SK-N-SH treated with all-trans-retinoic acid at 6 μM for 48 hours (cell line): ENCODE measurements around the gene PGAP6.

Experiments used
- ATAC-seq: fragments of 200-7000 bp; cut with Tn5 transposase; 3 replicates; pipeline ENCODE4 v1.9.1; 2020; ENCODE audit warnings: mild to moderate bottlenecking, moderate library complexity
- ARNTL ChIP-seq: fragments of 450-650 bp; formaldehyde crosslinking; IDR thresholded peaks from 2 replicates; pipeline ENCODE4 v1.5.0; 2020; ENCODE audit warnings: low read depth, mild to moderate bottlenecking, moderate library complexity, borderline replicate concordance
- BACH2 ChIP-seq: fragments of 250-450 bp; sonication (Bioruptor Pico); IDR thresholded peaks from 2 replicates; pipeline ENCODE4 v1.9.0; 2021; ENCODE audit warnings: mild to moderate bottlenecking, borderline replicate concordance
- CREB5 ChIP-seq: fragments of 250-450 bp; sonication (Bioruptor Pico); IDR thresholded peaks from 2 replicates; pipeline ENCODE4 v1.5.1; 2020; ENCODE audit warnings: low read depth, mild to moderate bottlenecking, moderate library complexity
- CSDC2 ChIP-seq: fragments of 250-450 bp; sonication (Bioruptor Pico); IDR thresholded peaks from 2 replicates; pipeline ENCODE4 v1.5.0; 2020; ENCODE audit warnings: mild to moderate bottlenecking, moderate library complexity
- ESRRG ChIP-seq: fragments of 250-450 bp; sonication (Bioruptor Pico); IDR thresholded peaks from 2 replicates; pipeline ENCODE4 v1.6.1; 2021; ENCODE audit warnings: mild to moderate bottlenecking
- GLIS3 ChIP-seq: fragments of 250-450 bp; sonication (Bioruptor Pico); IDR thresholded peaks from 2 replicates; pipeline ENCODE4 v1.5.0; 2020; ENCODE audit warnings: mild to moderate bottlenecking, moderate library complexity
- ISL1 ChIP-seq: fragments of 250-450 bp; sonication (Bioruptor Pico); IDR thresholded peaks from 2 replicates; pipeline ENCODE4 v2.1.2; 2022; ENCODE audit warnings: mild to moderate bottlenecking, moderate library complexity
- OSR1 ChIP-seq: fragments of 250-450 bp; sonication (Bioruptor Pico); IDR thresholded peaks from 2 replicates; pipeline ENCODE4 v1.8.0; 2022; ENCODE audit warnings: moderate library complexity, mild to moderate bottlenecking, inconsistent platforms
- POU6F1 ChIP-seq: fragments of 250-450 bp; sonication (Bioruptor Pico); IDR thresholded peaks from 2 replicates; pipeline ENCODE4 v1.8.0; 2021; ENCODE audit warnings: low read depth, mild to moderate bottlenecking, moderate library complexity, borderline replicate concordance
- PPARA ChIP-seq: fragments of 250-450 bp; sonication (Bioruptor Pico); IDR thresholded peaks from 2 replicates; pipeline ENCODE4 v1.5.0; 2020; ENCODE audit warnings: mild to moderate bottlenecking, borderline replicate concordance
- SNAI2 ChIP-seq: fragments of 250-450 bp; sonication (Bioruptor Pico); IDR thresholded peaks from 2 replicates; pipeline ENCODE4 v1.5.0; 2020; ENCODE audit warnings: mild to moderate bottlenecking, moderate library complexity
- TCF4 ChIP-seq: fragments of 250-450 bp; sonication (Bioruptor Pico); IDR thresholded peaks from 2 replicates; pipeline ENCODE4 v1.8.0; 2021; ENCODE audit warnings: mild to moderate bottlenecking, moderate library complexity, borderline replicate concordance
- TOX ChIP-seq: fragments of 250-450 bp; sonication (Bioruptor Pico); IDR thresholded peaks from 2 replicates; pipeline ENCODE4 v1.8.0; 2021; ENCODE audit warnings: mild to moderate bottlenecking, moderate library complexity, borderline replicate concordance
- TSHZ2 ChIP-seq: fragments of 250-450 bp; sonication (Bioruptor Pico); IDR thresholded peaks from 2 replicates; pipeline ENCODE4 v1.5.0; 2020; ENCODE audit warnings: mild to moderate bottlenecking, moderate library complexity
- ZFP30 ChIP-seq: fragments of 450-650 bp; formaldehyde crosslinking; IDR thresholded peaks from 2 replicates; pipeline ENCODE4 v1.5.0; 2022; ENCODE audit warnings: mild to moderate bottlenecking, moderate library complexity
- ZNF565 ChIP-seq: fragments of 450-650 bp; formaldehyde crosslinking; conservative IDR thresholded peaks from 2 replicates; pipeline ENCODE4 v1.5.0; 2020; ENCODE audit warnings: low read depth, mild to moderate bottlenecking, moderate library complexity
- ZNF70 ChIP-seq: fragments of 450-650 bp; formaldehyde crosslinking; IDR thresholded peaks from 2 replicates; pipeline ENCODE4 v1.5.0; 2020; ENCODE audit warnings: mild to moderate bottlenecking, moderate library complexity
- ZNF8 ChIP-seq: fragments of 450-650 bp; formaldehyde crosslinking; IDR thresholded peaks from 2 replicates; pipeline ENCODE4 v1.5.0; 2020; ENCODE audit warnings: mild to moderate bottlenecking, moderate library complexity

Gene PGAP6

GRCh38 chr16:400061-400591 is 18.3 kb upstream of the PGAP6 start:
- TF ChIP-seq ZNF565 (CRISPR knock-in tag) (no peak), POU6F1 (CRISPR knock-in tag) (no peak), ESRRG (no peak), CSDC2 (CRISPR knock-in tag) (no peak), BACH2 (CRISPR knock-in tag) (no peak), ZNF8 (CRISPR knock-in tag) (no peak)
- no peak for ATAC-seq

- TF ChIP-seq TCF4 (CRISPR knock-in tag) (no peak), TSHZ2 (no peak), ARNTL (CRISPR knock-in tag) (no peak), ISL1 (CRISPR knock-in tag) (no peak), PPARA (CRISPR knock-in tag) (no peak), ZNF565 (CRISPR knock-in tag) (no peak), CREB5 (no peak), SNAI2 (no peak), ZNF70 (CRISPR knock-in tag) (no peak), BACH2 (CRISPR knock-in tag) (no peak), GLIS3 (CRISPR knock-in tag) (no peak), ZNF8 (CRISPR knock-in tag) (no peak)
- ATAC-seq, result no peak
Measured at GRCh38 chr16:399340-400019, 17.7 kb upstream of the PGAP6 start.

GRCh38 chr16:398561-399339 is 17.0 kb upstream of the PGAP6 start:
- no peak for ATAC-seq
- TF ChIP-seq TOX (CRISPR knock-in tag) (no peak), OSR1 (CRISPR knock-in tag) (no peak), SNAI2 (no peak), ESRRG (no peak), ISL1 (CRISPR knock-in tag) (no peak), ZNF565 (CRISPR knock-in tag) (no peak), ARNTL (CRISPR knock-in tag) (no peak), ZNF70 (CRISPR knock-in tag) (no peak), ZFP30 (CRISPR knock-in tag) (no peak), TCF4 (CRISPR knock-in tag) (no peak), GLIS3 (CRISPR knock-in tag) (no peak), BACH2 (CRISPR knock-in tag) (no peak), POU6F1 (CRISPR knock-in tag) (no peak)
